ENCODE data around the gene ZMYND8. TPM values are rescaled to one million over a fixed set of nuclear protein-coding genes. Genes with fewer than 3 reads are reported as not detected.
A peak's percentile ranks its signal among the peaks of the same experiment; 100 is the strongest.
"Not testable (repeated sequence)": the region's sequence is repeated elsewhere in the genome, so short reads cannot be mapped to it uniquely, and the experiment has no call there.

Gene ZMYND8
- total RNA-seq, 1 donor from 2014 or later = 57.6 TPM

DNA sequence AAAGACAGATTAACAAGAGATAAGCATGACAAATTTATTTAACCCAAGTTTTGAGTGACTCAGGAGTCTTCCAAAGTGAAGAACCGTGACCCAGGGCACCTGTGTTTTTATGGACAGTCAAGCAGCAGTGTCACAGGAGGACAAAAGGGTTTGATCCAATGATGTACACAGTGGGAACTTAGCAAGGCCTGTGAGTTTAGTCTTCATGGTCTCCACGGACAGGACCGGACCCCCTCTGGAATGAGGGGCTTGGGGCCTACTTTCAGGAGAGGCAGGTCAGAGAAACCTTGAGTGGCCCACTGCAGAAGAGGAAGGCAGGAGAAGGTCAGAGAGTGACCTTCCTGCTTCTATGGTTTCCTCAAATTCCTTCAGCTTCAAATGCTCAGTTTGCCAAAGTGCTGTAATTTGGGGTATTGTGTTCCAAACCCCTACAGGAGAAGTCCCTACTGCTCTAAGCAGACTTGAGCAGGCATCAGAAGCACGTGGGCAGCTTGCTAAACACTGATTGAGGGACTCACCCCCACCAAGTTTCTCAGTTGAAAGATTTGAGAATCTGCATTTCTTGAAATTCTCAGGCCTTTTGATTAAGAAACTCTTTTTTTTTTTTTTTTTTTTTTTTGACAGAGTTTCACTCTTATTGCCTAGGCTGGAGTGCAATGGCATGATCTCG is 26.4 kb upstream of the ZMYND8 start:
- Histone ChIP-seq H3K36me3 (no peaks in the 10 kb centered on the region), H3K27me3 (ENCODE audit: low read depth) (no peaks in the 10 kb centered on the region), H3K4me3 (no peak overlapping the region), H3K4me1 (peaks cover 26% of the 10 kb centered on the region), H3K9me3 (no peaks in the 10 kb centered on the region), H3K27ac (no peak overlapping the region)
- no peak for TF ChIP-seq CTCF (IDR thresholded peaks at IDR 0.05)
- DNase-seq = no peak
- intact Hi-C loops (cut with DNase I) = loop anchor here (5.0 kb wide), 1 partner anchor 111 kb away; no protein-coding TSS in a partner anchor
- ATAC-seq = no peak

DNA sequence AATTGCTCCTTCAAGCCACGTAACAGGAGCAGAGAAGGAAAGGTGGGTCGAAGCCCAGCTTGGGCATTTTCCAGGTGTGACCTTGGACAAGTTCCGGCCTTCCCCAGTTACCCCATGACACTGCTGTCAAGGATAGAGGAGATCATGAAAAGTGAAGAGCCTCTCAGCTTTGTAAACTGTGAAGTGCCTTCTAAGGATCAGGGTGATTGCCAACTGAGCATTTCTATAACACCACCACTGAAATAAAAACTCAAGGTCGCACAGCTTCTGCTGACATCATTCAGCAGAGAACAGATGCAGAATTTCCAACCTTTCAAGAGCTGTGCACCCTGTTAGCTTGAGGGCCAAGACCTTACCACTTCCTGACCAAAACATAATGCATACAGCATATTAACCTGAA is 24.0 kb upstream of the ZMYND8 start:
- ATAC-seq = no peak
- DNase-seq = no peak
- no peak for TF ChIP-seq CTCF (IDR thresholded peaks at IDR 0.05)

GRCh38 chr20:47379433-47380150 is 23.1 kb upstream of the ZMYND8 start:
- intact Hi-C loops (cut with DNase I) = loop anchor here (5.0 kb wide), 1 partner anchor 107 kb away; no protein-coding TSS in a partner anchor
- H3K27ac ChIP-seq = no peak overlapping the region
- H3K4me3 ChIP-seq = no peak overlapping the region
- peaks cover 24% of the 10 kb centered on the region for H3K4me1 ChIP-seq
- H3K27me3 ChIP-seq (ENCODE audit: low read depth) = no peaks in the 10 kb centered on the region
- no peak for TF ChIP-seq CTCF (IDR thresholded peaks at IDR 0.05)
- ATAC-seq = no peak
- no peak for DNase-seq
- no peaks in the 10 kb centered on the region for H3K9me3 ChIP-seq
- no peaks in the 10 kb centered on the region for H3K36me3 ChIP-seq

More for the DNA sequence above, 24.0 kb upstream of the ZMYND8 start:
- no peaks in the 10 kb centered on the region for H3K27me3 ChIP-seq (ENCODE audit: low read depth)
- no peaks in the 10 kb centered on the region for H3K9me3 ChIP-seq
- no peaks in the 10 kb centered on the region for H3K36me3 ChIP-seq
- H3K4me3 ChIP-seq = no peak overlapping the region
- intact Hi-C loops (cut with DNase I) = loop anchor here (5.0 kb wide), 1 partner anchor 108 kb away; no protein-coding TSS in a partner anchor
- H3K27ac ChIP-seq = peak overlapping the region; percentile 24
- peaks cover 26% of the 10 kb centered on the region for H3K4me1 ChIP-seq

GRCh38 chr20:47377122-47377722 is 20.7 kb upstream of the ZMYND8 start:
- no peak for TF ChIP-seq CTCF (IDR thresholded peaks at IDR 0.05)
- Histone ChIP-seq H3K4me3 (no peak overlapping the region), H3K4me1 (peaks cover 8% of the 10 kb centered on the region), H3K27ac (no peak overlapping the region), H3K36me3 (no peaks in the 10 kb centered on the region), H3K27me3 (ENCODE audit: low read depth) (no peaks in the 10 kb centered on the region), H3K9me3 (no peaks in the 10 kb centered on the region)
- DNase-seq (no peak), ATAC-seq (no peak)
- intact Hi-C loops (cut with DNase I) = no loop called here

- H3K27me3 ChIP-seq (ENCODE audit: low read depth); H3K27ac ChIP-seq; H3K36me3 ChIP-seq; H3K9me3 ChIP-seq; ATAC-seq; H3K4me1 ChIP-seq; intact Hi-C loops (cut with DNase I); DNase-seq; H3K4me3 ChIP-seq: not testable (repeated sequence)
These were observed 19.7 kb upstream of the ZMYND8 start for GRCh38 chr20:47376096-47376643.

DNA sequence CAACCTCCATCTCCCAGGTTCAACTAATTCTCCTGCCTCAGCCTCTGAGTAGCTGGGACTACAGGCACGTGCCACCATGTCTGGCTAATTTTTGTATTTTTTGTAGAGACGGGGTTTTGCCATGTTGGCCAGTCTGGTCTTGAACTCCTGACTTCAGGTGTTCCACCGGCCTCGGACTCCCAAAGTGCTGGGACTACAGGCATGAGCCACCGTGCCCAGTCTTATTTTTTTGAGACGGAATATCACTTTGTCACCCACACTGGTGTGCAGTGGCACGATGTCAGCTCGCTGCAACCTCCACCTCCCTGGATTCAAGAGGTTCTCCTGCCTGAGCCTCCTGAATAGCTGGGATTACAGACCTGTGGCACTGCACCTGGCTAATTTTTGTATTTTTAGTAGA is 17.6 kb upstream of the ZMYND8 start:
- intact Hi-C loops (cut with DNase I); ATAC-seq; H3K27me3 ChIP-seq (ENCODE audit: low read depth); H3K27ac ChIP-seq; H3K36me3 ChIP-seq; H3K4me3 ChIP-seq; H3K4me1 ChIP-seq; DNase-seq; H3K9me3 ChIP-seq: not testable (repeated sequence)
